ENCODE data around the gene AMZ1.

The AMZ1 gene

DNA sequence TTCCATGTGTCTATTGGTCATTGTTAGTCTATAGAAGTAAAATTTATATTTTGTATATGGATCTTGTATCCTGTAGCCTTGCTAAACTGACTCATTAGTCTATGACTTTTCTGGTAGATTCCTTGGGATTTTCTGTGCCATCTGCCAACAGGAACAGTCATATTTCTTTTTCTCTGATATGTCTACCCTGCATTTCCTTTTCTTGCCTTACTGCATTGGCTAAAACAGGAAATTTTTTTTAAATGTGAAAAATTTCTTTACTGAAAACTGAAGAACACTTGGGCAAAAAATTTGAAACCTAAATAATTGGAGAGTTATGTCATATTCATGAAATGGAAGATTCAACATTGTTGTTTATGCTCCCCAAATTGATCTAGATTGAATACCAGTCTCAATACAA is 67.5 kb downstream of the AMZ1 start:
- Histone ChIP-seq H3K4me3 (ENCODE audit: low read length) (no peak overlapping the region), H3K27ac (ENCODE audit: low read length) (no peak overlapping the region), H3K9me3 (ENCODE audit: control insufficient read depth, low read depth, low read length) (no peaks in the 10 kb centered on the region), H3K4me1 (ENCODE audit: control insufficient read depth, low read depth, low read length) (peaks cover 11% of the 10 kb centered on the region), H3K36me3 (ENCODE audit: control insufficient read depth, low read depth, low read length) (no peaks in the 10 kb centered on the region), H3K27me3 (ENCODE audit: control insufficient read depth, insufficient read depth, low read length) (no peaks in the 10 kb centered on the region), H3K9ac (ENCODE audit: low read length) (no peak overlapping the region)

DNA sequence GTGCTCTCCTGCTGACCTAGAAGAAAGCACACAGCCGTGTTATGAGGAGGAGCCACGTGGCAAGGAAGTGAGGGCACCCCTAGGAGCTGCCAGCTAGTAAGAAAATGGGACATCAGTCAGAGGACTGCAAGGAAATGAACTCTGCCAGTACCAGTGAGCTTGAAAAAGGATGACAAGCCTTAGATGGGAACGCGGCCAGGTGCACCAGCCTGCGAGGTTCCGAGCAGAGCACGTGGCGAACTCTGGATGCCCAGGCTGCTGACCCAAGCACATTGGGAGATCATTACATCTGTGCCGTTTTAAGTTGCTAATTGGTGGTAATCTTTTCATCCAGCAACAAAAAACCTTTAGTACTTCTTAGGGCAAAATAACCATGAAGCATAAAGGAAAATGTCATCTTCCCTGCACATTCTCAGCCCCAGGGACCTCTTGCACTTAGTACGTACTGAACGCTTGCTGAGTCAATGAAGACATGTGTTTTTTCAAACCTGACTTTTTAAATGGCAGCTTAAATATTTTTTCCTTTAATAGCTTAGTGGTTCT is 69.4 kb downstream of the AMZ1 start:
- Histone ChIP-seq H3K36me3 (ENCODE audit: control insufficient read depth, low read depth, low read length) (no peaks in the 10 kb centered on the region), H3K27ac (ENCODE audit: low read length) (no peak overlapping the region)

DNA sequence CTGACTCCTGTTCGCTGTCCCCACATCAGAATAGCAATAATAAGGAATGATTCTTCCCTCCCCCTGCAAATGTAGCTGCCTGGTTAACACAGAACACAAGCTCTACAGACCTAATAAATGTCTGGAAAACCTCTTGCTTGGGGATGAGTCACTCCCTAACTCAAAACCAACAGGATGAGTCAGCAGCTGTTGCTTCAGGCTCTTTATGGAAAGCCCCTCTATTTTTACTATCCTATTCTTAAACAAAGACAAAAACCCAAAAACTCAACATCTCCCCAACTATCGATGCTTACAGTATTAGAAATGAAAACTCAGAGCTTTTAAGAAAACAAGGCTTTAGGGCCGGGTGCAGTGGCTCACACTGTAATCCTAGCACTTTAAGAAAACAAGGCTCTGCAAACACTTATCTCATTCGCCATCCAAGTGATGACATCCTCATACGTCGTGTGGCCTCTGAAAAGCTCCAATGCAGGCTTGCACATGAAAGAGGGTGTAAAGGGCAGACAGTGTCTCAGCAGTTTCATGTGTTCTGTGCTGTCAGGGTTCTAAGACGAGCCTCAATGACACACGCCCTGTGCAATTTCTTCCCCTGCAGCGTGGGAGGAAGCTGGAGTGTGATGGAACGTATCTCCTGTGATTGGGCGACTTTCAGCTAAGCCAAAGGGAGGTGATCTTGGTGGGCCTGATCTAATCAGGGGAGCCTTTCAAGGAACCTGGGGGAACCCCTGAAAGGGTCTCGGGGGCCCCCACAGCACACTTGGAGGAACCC is 70.1 kb downstream of the AMZ1 start:
- Histone ChIP-seq H3K27me3 (ENCODE audit: control insufficient read depth, insufficient read depth, low read length) (no peaks in the 10 kb centered on the region), H3K9me3 (ENCODE audit: control insufficient read depth, low read depth, low read length) (no peaks in the 10 kb centered on the region), H3K4me3 (ENCODE audit: low read length) (no peak overlapping the region), H3K4me1 (ENCODE audit: control insufficient read depth, low read depth, low read length) (peaks cover 11% of the 10 kb centered on the region), H3K27ac (ENCODE audit: low read length) (no peak overlapping the region), H3K36me3 (ENCODE audit: control insufficient read depth, low read depth, low read length) (no peaks in the 10 kb centered on the region), H3K9ac (ENCODE audit: low read length) (no peak overlapping the region)

More for the DNA sequence above, 69.4 kb downstream of the AMZ1 start:
- H3K9me3 ChIP-seq (ENCODE audit: control insufficient read depth, low read depth, low read length), result no peaks in the 10 kb centered on the region
- no peak overlapping the region for H3K4me3 ChIP-seq (ENCODE audit: low read length)
- H3K4me1 ChIP-seq (ENCODE audit: control insufficient read depth, low read depth, low read length), result peaks cover 11% of the 10 kb centered on the region
- H3K9ac ChIP-seq (ENCODE audit: low read length), result no peak overlapping the region
- H3K27me3 ChIP-seq (ENCODE audit: control insufficient read depth, insufficient read depth, low read length), result no peaks in the 10 kb centered on the region

DNA sequence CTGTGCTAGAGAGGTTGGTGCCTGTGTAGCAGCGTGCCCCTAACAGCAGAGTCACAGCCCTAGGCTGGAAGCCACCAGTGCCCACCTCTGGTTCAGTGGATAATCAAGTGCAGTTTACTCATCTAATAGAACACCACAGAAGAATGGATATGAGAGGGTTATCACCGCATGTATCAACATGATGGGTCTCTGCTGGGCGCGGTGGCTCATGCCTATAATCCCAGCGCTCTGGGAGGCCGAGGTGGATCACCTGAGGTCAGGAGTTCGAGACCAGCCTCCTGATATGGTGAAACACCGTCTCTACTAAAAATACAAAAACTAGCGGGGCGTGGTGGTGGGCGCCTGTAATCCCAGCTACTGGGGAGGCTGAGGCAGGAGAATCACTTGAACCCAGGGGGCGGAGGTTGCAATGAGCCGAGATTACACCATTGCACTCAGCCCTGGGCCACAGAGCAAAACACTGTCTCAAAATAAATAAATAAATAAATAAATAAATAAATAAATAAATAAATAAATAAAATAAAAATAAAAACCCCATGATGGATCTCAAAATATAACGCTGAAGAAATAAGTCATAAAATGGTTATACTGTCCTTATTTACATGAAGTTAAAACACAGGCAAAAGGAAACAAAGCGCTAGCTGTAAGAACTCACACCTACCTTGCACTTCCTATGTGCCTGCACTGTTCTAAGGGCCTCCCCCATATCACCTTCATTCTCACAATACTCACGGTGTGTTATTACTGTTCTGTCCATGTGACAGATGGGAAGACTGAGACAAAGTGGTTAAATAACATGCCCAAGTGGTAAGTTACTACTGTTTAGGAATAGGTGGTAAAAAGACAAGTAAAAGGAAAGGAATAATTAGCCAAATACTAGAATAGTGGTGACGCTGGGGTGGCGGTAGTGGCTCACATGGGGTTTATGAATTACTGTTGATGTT is 70.9 kb downstream of the AMZ1 start:
- no peak overlapping the region for H3K27ac ChIP-seq (ENCODE audit: low read length)
- no peaks in the 10 kb centered on the region for H3K36me3 ChIP-seq (ENCODE audit: control insufficient read depth, low read depth, low read length)
- no peaks in the 10 kb centered on the region for H3K9me3 ChIP-seq (ENCODE audit: control insufficient read depth, low read depth, low read length)
- H3K9ac ChIP-seq (ENCODE audit: low read length), result no peak overlapping the region
- H3K4me3 ChIP-seq (ENCODE audit: low read length), result no peak overlapping the region
- no peaks in the 10 kb centered on the region for H3K27me3 ChIP-seq (ENCODE audit: control insufficient read depth, insufficient read depth, low read length)
- H3K4me1 ChIP-seq (ENCODE audit: control insufficient read depth, low read depth, low read length), result peaks cover 11% of the 10 kb centered on the region

DNA sequence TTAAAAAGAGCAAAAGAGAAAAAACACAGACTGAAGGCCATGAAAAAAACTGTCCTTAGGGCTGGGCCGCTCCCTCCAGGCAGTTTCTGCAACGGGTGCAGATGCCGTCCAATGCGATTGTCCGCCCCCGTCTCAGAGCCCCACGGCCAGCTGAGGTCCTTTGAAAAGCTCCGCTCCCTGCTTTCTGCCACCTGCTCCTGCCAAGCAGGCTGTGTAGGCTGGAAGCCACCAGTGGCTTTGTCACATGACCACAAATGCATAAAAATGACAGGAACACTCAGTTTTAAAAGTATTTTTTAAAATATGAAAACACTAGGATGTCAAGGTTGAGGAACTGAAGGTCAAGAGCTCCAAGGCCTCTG is 71.7 kb downstream of the AMZ1 start:
- Histone ChIP-seq H3K27ac (ENCODE audit: low read length) (no peak overlapping the region), H3K4me3 (ENCODE audit: low read length) (no peak overlapping the region), H3K9ac (ENCODE audit: low read length) (no peak overlapping the region), H3K36me3 (ENCODE audit: control insufficient read depth, low read depth, low read length) (no peaks in the 10 kb centered on the region), H3K27me3 (ENCODE audit: control insufficient read depth, insufficient read depth, low read length) (no peaks in the 10 kb centered on the region), H3K4me1 (ENCODE audit: control insufficient read depth, low read depth, low read length) (peaks cover 11% of the 10 kb centered on the region), H3K9me3 (ENCODE audit: control insufficient read depth, low read depth, low read length) (no peaks in the 10 kb centered on the region)

DNA sequence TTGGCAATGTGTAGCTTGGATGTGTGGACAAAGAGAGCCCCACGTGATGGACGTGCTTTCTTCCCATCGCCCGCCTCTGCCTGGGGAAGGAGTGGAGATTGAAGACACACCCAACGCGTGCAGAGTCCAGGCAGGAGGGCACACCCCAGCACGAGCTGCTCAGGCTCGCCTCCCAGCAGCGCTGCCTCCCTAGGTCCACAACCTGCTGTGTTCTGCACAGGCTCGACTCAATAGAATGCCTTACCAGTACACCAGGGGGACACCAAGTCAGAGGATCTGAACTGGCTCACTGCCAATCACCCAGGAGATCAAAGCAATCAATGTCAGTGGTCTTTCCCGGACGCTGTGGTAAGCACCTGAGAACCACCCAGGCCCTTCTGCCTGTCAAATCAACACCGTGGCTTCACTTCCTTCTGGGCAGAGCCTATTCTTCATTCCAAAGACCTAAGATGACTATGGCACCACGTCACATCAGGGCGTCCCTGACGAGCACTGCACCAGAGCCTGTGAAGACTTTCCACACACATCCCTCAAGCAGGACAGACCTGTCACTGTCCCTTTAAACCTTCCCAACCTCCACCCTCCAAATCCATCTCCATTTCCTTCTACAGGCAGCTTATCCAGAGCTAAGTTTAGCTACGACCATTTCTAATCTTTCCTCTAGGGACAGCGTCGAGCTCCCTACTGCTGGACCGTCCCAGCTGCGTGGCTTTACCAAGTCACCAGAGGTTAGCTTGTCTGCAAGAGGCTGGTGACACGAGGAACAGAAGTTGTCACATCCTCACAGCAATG is 72.3 kb downstream of the AMZ1 start:
- Histone ChIP-seq H3K4me1 (ENCODE audit: control insufficient read depth, low read depth, low read length) (peaks cover 11% of the 10 kb centered on the region), H3K36me3 (ENCODE audit: control insufficient read depth, low read depth, low read length) (no peaks in the 10 kb centered on the region), H3K27me3 (ENCODE audit: control insufficient read depth, insufficient read depth, low read length) (no peaks in the 10 kb centered on the region), H3K27ac (ENCODE audit: low read length) (no peak overlapping the region), H3K4me3 (ENCODE audit: low read length) (no peak overlapping the region), H3K9me3 (ENCODE audit: control insufficient read depth, low read depth, low read length) (no peaks in the 10 kb centered on the region), H3K9ac (ENCODE audit: low read length) (no peak overlapping the region)

DNA sequence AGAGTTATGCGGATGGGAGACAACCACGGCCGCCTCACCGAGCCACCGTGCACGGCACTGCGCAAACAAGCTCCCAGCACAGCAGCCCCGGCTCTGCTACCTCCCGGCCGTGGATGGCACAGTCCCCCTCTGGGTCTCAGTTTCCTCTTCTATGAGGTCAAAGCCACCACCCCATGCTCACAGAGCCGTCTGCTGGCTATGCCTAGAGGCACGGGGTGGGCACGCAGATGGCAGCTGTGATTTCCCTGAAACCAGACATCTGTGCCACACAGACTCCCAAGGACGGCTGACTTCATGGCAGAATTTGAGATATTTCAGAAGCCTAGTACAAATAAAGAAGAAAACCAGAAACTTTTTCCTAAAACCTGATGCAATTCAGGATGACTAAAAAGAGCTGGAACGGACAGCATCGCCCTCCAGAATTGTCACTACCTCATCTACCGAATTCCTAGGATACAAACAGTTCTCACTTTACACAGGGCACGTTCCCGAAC is 73.2 kb downstream of the AMZ1 start:
- H3K9me3 ChIP-seq (ENCODE audit: control insufficient read depth, low read depth, low read length), result no peaks in the 10 kb centered on the region
- H3K4me1 ChIP-seq (ENCODE audit: control insufficient read depth, low read depth, low read length), result peaks cover 11% of the 10 kb centered on the region
- no peak overlapping the region for H3K9ac ChIP-seq (ENCODE audit: low read length)
- H3K36me3 ChIP-seq (ENCODE audit: control insufficient read depth, low read depth, low read length), result no peaks in the 10 kb centered on the region
- H3K4me3 ChIP-seq (ENCODE audit: low read length), result no peak overlapping the region
- no peak overlapping the region for H3K27ac ChIP-seq (ENCODE audit: low read length)
- no peaks in the 10 kb centered on the region for H3K27me3 ChIP-seq (ENCODE audit: control insufficient read depth, insufficient read depth, low read length)

DNA sequence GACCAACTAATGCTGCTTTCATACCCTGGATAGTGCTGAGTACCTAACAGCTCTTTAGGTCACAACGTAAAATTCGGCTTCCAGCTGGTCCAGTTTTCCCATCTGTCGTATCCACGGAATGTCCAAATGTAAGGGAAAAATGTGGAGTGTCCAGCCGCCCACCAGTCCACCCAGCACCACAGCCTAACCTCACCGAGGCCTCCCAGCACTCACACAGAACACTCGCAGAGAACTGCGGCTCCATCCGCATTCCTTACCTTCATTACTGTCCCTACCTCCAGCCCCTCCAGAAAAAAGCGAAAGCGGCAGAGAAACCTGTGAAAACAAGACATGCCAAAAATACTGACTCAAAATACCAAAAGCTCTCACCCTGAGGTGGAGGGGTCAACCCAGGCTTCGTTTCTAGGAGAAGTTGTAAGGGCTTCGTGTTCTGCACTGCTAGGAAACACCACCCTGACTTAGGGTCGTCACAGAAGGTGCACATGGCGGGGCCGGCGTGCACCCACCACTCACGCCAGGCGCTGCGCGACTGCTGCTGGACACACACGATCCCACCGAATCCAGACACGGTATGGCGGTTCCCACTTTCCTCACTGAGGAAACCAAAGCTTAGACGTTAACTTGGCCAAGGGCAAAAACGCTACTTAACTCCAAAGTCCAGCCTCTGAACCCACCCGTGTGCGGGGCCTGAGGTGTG is 73.9 kb downstream of the AMZ1 start:
- no peak overlapping the region for H3K9ac ChIP-seq (ENCODE audit: low read length)
- no peaks in the 10 kb centered on the region for H3K36me3 ChIP-seq (ENCODE audit: control insufficient read depth, low read depth, low read length)
- H3K9me3 ChIP-seq (ENCODE audit: control insufficient read depth, low read depth, low read length), result no peaks in the 10 kb centered on the region
- H3K4me1 ChIP-seq (ENCODE audit: control insufficient read depth, low read depth, low read length), result peaks cover 11% of the 10 kb centered on the region
- H3K4me3 ChIP-seq (ENCODE audit: low read length), result no peak overlapping the region
- H3K27ac ChIP-seq (ENCODE audit: low read length), result no peak overlapping the region
- no peaks in the 10 kb centered on the region for H3K27me3 ChIP-seq (ENCODE audit: control insufficient read depth, insufficient read depth, low read length)

DNA sequence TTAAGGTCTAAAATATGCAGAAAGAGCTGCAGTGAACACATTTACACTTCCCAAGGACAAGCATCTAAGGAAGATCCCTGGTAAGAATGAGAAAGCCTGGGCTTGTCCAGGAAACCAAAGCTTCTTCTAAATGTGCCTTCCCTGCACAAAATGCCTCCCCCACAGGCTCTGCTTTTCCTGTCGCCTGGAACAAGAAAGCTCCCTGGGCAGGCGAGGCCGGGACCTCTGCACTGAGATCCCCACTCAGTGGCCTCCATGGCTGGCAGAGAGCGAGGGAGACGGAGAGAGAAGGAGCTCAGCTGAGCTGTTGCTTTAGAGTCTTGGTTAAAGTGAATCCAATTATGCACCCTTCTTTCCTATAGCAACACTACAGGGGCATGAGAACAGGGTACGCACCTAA is 75.6 kb downstream of the AMZ1 start:
- Histone ChIP-seq H3K9me3 (ENCODE audit: control insufficient read depth, low read depth, low read length) (no peaks in the 10 kb centered on the region), H3K27me3 (ENCODE audit: control insufficient read depth, insufficient read depth, low read length) (no peaks in the 10 kb centered on the region), H3K4me1 (ENCODE audit: control insufficient read depth, low read depth, low read length) (peaks cover 5% of the 10 kb centered on the region), H3K27ac (ENCODE audit: low read length) (no peak overlapping the region), H3K4me3 (ENCODE audit: low read length) (no peak overlapping the region), H3K36me3 (ENCODE audit: control insufficient read depth, low read depth, low read length) (no peaks in the 10 kb centered on the region), H3K9ac (ENCODE audit: low read length) (no peak overlapping the region)

DNA sequence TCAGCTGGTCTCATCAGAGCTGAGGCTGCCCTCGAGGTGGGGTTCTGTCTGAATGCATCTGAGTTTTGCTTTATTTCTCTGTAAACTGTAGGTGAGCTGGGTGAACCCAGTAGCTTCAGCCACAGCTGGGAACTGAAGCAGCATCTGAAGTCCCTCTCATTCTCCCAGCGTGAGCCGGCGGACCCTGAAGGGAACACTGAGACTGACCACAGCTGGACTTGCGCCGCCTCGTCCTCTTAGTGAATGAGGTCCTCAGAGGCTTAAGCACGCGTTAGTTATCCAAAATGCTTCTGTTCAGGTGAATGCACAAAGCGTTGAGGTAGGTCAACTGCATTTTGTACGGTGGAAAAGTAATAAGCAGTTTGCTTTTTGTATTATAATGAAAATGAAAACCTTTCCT is 76.6 kb downstream of the AMZ1 start:
- no peak overlapping the region for H3K27ac ChIP-seq (ENCODE audit: low read length)

More for the DNA sequence above, 76.6 kb downstream of the AMZ1 start:
- peaks cover 5% of the 10 kb centered on the region for H3K4me1 ChIP-seq (ENCODE audit: control insufficient read depth, low read depth, low read length)
- no peaks in the 10 kb centered on the region for H3K27me3 ChIP-seq (ENCODE audit: control insufficient read depth, insufficient read depth, low read length)
- H3K9me3 ChIP-seq (ENCODE audit: control insufficient read depth, low read depth, low read length), result no peaks in the 10 kb centered on the region
- no peaks in the 10 kb centered on the region for H3K36me3 ChIP-seq (ENCODE audit: control insufficient read depth, low read depth, low read length)
- no peak overlapping the region for H3K4me3 ChIP-seq (ENCODE audit: low read length)
- H3K9ac ChIP-seq (ENCODE audit: low read length), result no peak overlapping the region

Data from iPS-18a (cell line).